22Rv1 (cell line): ENCODE data around the gene ASIC4.

Experiments
- CTCF ChIP-seq: fragments of 450-650 bp; IDR thresholded peaks from 2 replicates; pipeline ENCODE4 v1.5.1; 2017; ENCODE audit warnings: mild to moderate bottlenecking
- ZFX ChIP-seq: fragments of 450-650 bp; IDR thresholded peaks from 2 replicates; pipeline ENCODE4 v1.6.1; 2017; ENCODE audit warnings: antibody characterized with exemption, borderline replicate concordance

GRCh38 chr2:219545295-219545942 lies 31.1 kb downstream of the ASIC4 start:
- TF ChIP-seq CTCF (no peak), ZFX (no peak)
